Psoas muscle (tissue), 8 donors: ENCODE data around the gene SEPSECS. TPM values are rescaled to one million over a fixed set of nuclear protein-coding genes. Genes with fewer than 3 reads are reported as not detected.

ENCODE experiments used
- ATAC-seq, 4 donors: fragments of 200-7000 bp; cut with Tn5 transposase; one replicate each; pipeline ENCODE4 v1.9.1; 2020; ENCODE audit warnings: moderate library complexity in 3 of 4, mild to moderate bottlenecking in 2 of 4
- DNase-seq, 2 donors: peaks; one replicate each; pipeline ENCODE4 v3.0.0-alpha.2; 2020
- H3K27ac ChIP-seq: fragments of 200-600 bp; one replicate; pipeline ENCODE4 v1.8.0; 2022
- H3K27me3 ChIP-seq, 3 donors: fragments of 200-600 bp in 1 of 3; one replicate each; pipeline versions ENCODE4 v1.6.1 to v1.8.0; 2013 to 2022; ENCODE audit warnings: low read length in 2 of 3, mild to moderate bottlenecking in 2 of 3, moderate library complexity in 1 of 3; ENCODE audit not compliant: insufficient read depth in 3 of 3
- H3K36me3 ChIP-seq, 2 donors: fragments of 200-600 bp in 1 of 2; one replicate each; pipeline versions ENCODE4 v1.6.1 to v1.8.0; 2013 to 2022; ENCODE audit warnings: low read depth in 1 of 2, mild to moderate bottlenecking in 1 of 2, moderate library complexity in 1 of 2; ENCODE audit not compliant: insufficient read depth in 1 of 2
- H3K4me1 ChIP-seq: fragments of 200-600 bp; one replicate; pipeline ENCODE4 v1.8.0; 2022
- H3K4me3 ChIP-seq: fragments of 200-600 bp; one replicate; pipeline ENCODE4 v1.8.0; 2022; ENCODE audit warnings: mild to moderate bottlenecking
- H3K9me3 ChIP-seq: fragments of 200-600 bp; one replicate; pipeline ENCODE4 v1.8.0; 2022
- WGBS, 3 donors: extraction: QIAGEN DNeasy Blood & Tissue Kit; methylation state at CpG; one replicate each; pipeline versions ENCODE4 v1.1.6 to v1.1.7; 2013; 5-methylcytosine and 5-hydroxymethylcytosine counted together
- intact Hi-C, 2 donors: fragments of 100-400 bp; cut with DNase I; formaldehyde crosslinking; loops; one replicate each; pipeline versions ENCODE4 v1.11.0 to v1.14.2; 2022
- polyA plus RNA-seq, 3 donors: library from polyadenylated mRNA; stranded (reverse); fragments of 200-250 nt; gene quantifications; one replicate each; pipeline ENCODE4 v1.2.3, GENCODE V29; 2013
- total RNA-seq, 4 donors: library from RNA; stranded (reverse); fragmentation: NEBNext Ultra II Directional in 2 of 4; extraction: Animal tissue kit (Norgen Biotek cat#: 25700) in 2 of 4; gene quantifications; one replicate each; pipeline versions ENCODE4 v1.2.1 to v1.2.4, GENCODE V29; 2021 to 2023
- TF ChIP-seq, protein P1 (sequence below): fragments of 200-600 bp; IDR thresholded peaks from one replicate; pipeline ENCODE4 v1.8.0; 2022; ENCODE audit warnings: antibody characterized with exemption
- donor health status: healthy with polysubstance abuse.
- donor health status: DM: no; HTN: no; CAD: no; lungs with moderate emphysema.
- donor health status: Bipolar disorder and iron deficiency.
- donor health status: healthy.
- donor health status: DM: yes; HTN: yes; CAD: no.
- donor health status: DM: no; HTN: no; CAD: no.
- donor health status: DM: no; HTN: no; CAD: no.
- donor health status: DM: yes; HTN: yes; CAD: no.

SEPSECS gene
- total and polyA plus RNA-seq, 7 donors: 1.4 to 5.7 (median 4.3) TPM

DNA sequence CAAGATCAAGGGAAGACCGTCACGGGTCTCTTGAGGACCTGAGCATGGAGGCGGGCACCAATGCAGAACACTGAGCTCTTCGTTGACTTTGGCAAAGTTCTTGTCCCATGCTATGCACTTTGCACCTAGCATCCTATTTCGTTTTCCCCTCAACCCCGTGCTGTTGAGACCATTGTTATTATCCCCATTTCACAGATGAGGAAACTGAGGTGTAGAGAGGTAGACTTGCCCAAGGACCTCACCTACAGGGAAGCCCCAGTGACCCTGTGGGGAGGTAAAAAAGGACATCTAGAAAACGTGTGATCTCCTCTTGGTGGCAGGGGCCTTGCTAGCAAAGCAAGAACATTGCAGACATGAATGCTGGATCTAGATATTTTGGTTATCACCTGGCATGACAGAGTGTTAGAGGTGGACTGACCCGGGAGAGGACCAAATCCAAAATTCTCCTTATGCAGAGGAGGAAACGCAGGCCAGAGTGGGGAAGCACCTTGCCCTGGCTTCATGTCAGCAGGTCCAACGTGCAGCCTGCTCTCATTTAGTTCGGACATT lies 48.5 kb downstream of the SEPSECS start:
- DNase-seq (no peak), ATAC-seq (no peak)
- TF ChIP-seq, protein P1, sequence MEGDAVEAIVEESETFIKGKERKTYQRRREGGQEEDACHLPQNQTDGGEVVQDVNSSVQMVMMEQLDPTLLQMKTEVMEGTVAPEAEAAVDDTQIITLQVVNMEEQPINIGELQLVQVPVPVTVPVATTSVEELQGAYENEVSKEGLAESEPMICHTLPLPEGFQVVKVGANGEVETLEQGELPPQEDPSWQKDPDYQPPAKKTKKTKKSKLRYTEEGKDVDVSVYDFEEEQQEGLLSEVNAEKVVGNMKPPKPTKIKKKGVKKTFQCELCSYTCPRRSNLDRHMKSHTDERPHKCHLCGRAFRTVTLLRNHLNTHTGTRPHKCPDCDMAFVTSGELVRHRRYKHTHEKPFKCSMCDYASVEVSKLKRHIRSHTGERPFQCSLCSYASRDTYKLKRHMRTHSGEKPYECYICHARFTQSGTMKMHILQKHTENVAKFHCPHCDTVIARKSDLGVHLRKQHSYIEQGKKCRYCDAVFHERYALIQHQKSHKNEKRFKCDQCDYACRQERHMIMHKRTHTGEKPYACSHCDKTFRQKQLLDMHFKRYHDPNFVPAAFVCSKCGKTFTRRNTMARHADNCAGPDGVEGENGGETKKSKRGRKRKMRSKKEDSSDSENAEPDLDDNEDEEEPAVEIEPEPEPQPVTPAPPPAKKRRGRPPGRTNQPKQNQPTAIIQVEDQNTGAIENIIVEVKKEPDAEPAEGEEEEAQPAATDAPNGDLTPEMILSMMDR: no peak
- Histone ChIP-seq H3K36me3 (no peaks in the 10 kb centered on the region), H3K4me1 (no peaks in the 10 kb centered on the region), H3K27ac (no peak overlapping the region), H3K9me3 (no peaks in the 10 kb centered on the region), H3K27me3 (no peaks in the 10 kb centered on the region), H3K4me3 (no peak overlapping the region)
- intact Hi-C loops: no loop called here
- 69 to 80% (median 75%) methylated on average over 11 of the region's 11 CpGs for WGBS, 3 donors

- Histone ChIP-seq H3K36me3 (no peaks in the 10 kb centered on the region), H3K27ac (no peak overlapping the region), H3K9me3 (no peaks in the 10 kb centered on the region), H3K4me3 (no peak overlapping the region), H3K4me1 (no peaks in the 10 kb centered on the region), H3K27me3 (no peaks in the 10 kb centered on the region)
- 88 to 95% (median 91%) methylated on average over 8 of the region's 8 CpGs for WGBS, 3 donors
- ATAC-seq (no peak), DNase-seq (no peak)
- TF ChIP-seq, protein P1: no peak
- intact Hi-C loops: no loop called here
Observed at GRCh38 chr4:25110527-25111329, 49.5 kb downstream of the SEPSECS start.

DNA sequence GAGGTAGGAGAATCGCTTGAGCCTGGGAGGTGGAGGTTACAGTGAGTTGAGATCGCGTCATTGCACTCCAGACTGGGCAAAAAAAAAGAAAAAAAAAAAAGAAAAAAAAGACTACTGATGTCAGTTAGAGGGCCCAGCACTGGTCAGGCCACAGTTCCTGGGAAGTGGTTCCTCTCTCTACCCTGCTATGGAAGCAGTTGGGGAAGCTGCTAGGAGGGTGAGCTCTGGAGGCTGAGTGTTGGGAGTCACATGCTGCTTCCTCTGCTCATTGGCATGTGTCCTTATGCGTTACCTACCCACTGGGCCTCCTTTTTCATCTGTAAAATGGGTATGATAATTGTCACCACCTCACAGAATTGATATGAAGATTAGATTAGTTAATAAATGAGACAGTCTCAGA lies 50.7 kb downstream of the SEPSECS start:
- DNase-seq (no peak), ATAC-seq (no peak)
- no peaks in the 10 kb centered on the region for H3K9me3 ChIP-seq
- no peak overlapping the region for H3K4me3 ChIP-seq
- TF ChIP-seq, protein P1: no peak
- H3K27ac ChIP-seq: no peak overlapping the region
- 95 to 98% (median 98%) methylated on average over 4 of the region's 4 CpGs for WGBS, 3 donors
- no peaks in the 10 kb centered on the region for H3K36me3 ChIP-seq
- H3K27me3 ChIP-seq: no peaks in the 10 kb centered on the region
- H3K4me1 ChIP-seq: no peaks in the 10 kb centered on the region
- intact Hi-C loops: no loop called here

GRCh38 chr4:25108556-25108955 lies 51.7 kb downstream of the SEPSECS start:
- intact Hi-C loops: no loop called here
- WGBS, 3 donors: 81 to 86% (median 86%) methylated on average over 4 of the region's 4 CpGs
- Histone ChIP-seq H3K9me3 (no peaks in the 10 kb centered on the region), H3K36me3 (no peaks in the 10 kb centered on the region), H3K4me1 (no peaks in the 10 kb centered on the region), H3K27ac (no peak overlapping the region), H3K4me3 (no peak overlapping the region), H3K27me3 (no peaks in the 10 kb centered on the region)
- TF ChIP-seq, protein P1: no peak
- ATAC-seq: no peak
- DNase-seq: no peak
